Parathyroid adenoma (tissue), 2 donors: ENCODE results near the gene SULT1A3.
"Not testable (repeated sequence)": the region's sequence is repeated elsewhere in the genome, so short reads cannot be mapped to it uniquely, and the experiment has no call there.

Experiments
- H2AFZ ChIP-seq: fragments of 300-600 bp; sonication (generic); one replicate; pipeline ENCODE4 v1.7.0; 2017; ENCODE audit warnings: antibody characterized with exemption, mild to moderate bottlenecking
- H3K27ac ChIP-seq: fragments of 300-600 bp; sonication (generic); one replicate; pipeline ENCODE4 v1.7.0; 2017
- H3K27me3 ChIP-seq: fragments of 300-600 bp; sonication (generic); one replicate; pipeline ENCODE4 v1.7.0; 2017; ENCODE audit warnings: low read length; ENCODE audit not compliant: control insufficient read depth, insufficient read depth
- H3K36me3 ChIP-seq: fragments of 300-600 bp; sonication (generic); one replicate; pipeline ENCODE4 v1.7.0; 2017; ENCODE audit warnings: low read length; ENCODE audit not compliant: control insufficient read depth, insufficient read depth
- H3K4me1 ChIP-seq: fragments of 300-600 bp; sonication (generic); one replicate; pipeline ENCODE4 v1.7.0; 2017; ENCODE audit warnings: control low read depth
- H3K4me2 ChIP-seq: fragments of 300-600 bp; sonication (generic); one replicate; pipeline ENCODE4 v1.7.0; 2017; ENCODE audit warnings: low read length
- H3K4me3 ChIP-seq: fragments of 300-600 bp; sonication (generic); one replicate; pipeline ENCODE4 v1.7.0; 2017; ENCODE audit warnings: low read depth, low read length
- H3K79me2 ChIP-seq: fragments of 300-600 bp; sonication (generic); one replicate; pipeline ENCODE4 v1.7.0; 2017; ENCODE audit warnings: control low read depth
- H3K9ac ChIP-seq: fragments of 300-600 bp; sonication (generic); one replicate; pipeline ENCODE4 v1.7.0; 2017; ENCODE audit warnings: mild to moderate bottlenecking
- H3K9me3 ChIP-seq: fragments of 300-600 bp; sonication (generic); one replicate; pipeline ENCODE4 v1.7.0; 2017; ENCODE audit warnings: low read length; ENCODE audit not compliant: control insufficient read depth
- CTCF ChIP-seq: fragments of 300-600 bp; sonication (generic); IDR thresholded peaks from one replicate; pipeline ENCODE4 v1.7.0; 2017; ENCODE audit warnings: antibody characterized with exemption, mild to moderate bottlenecking
- donor health status: primary hyperparathyroidism.

Gene SULT1A3

GRCh38 chr16:30186782-30187555, 12.1 kb upstream of the SULT1A3 start:
- H3K27me3 ChIP-seq = no peaks in the 10 kb centered on the region
- peaks cover 5% of the 10 kb centered on the region for H3K4me1 ChIP-seq
- H3K27ac ChIP-seq = no peak overlapping the region
- no peak overlapping the region for H2AFZ ChIP-seq
- no peaks in the 10 kb centered on the region for H3K9me3 ChIP-seq
- peaks cover 9% of the 10 kb centered on the region for H3K79me2 ChIP-seq
- peak; percentile 55 for TF ChIP-seq CTCF
- no peaks in the 10 kb centered on the region for H3K36me3 ChIP-seq
- no peak overlapping the region for H3K4me3 ChIP-seq
- H3K9ac ChIP-seq = no peak overlapping the region
- no peak overlapping the region for H3K4me2 ChIP-seq

DNA sequence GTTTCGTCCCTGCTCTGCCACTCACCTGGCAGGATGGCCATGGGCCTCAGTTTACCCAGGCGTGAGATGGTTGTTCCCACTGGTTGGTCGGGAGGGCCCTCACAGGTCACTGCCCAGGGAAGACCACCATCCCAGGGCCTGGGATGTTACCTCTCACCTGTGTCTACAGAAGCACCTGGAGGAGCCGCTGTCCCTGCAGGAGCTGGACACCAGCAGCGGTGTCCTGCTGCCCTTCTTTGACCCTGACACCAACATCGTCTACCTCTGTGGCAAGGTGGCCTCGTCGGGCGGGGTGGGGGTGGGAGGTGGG, 11.5 kb upstream of the SULT1A3 start:
- H3K4me3 ChIP-seq = no peak overlapping the region
- H3K36me3 ChIP-seq = no peaks in the 10 kb centered on the region
- no peak for TF ChIP-seq CTCF
- no peak overlapping the region for H3K27ac ChIP-seq
- no peak overlapping the region for H3K9ac ChIP-seq
- no peak overlapping the region for H2AFZ ChIP-seq
- H3K79me2 ChIP-seq = peaks cover 9% of the 10 kb centered on the region
- H3K4me2 ChIP-seq = no peak overlapping the region
- no peaks in the 10 kb centered on the region for H3K27me3 ChIP-seq
- H3K4me1 ChIP-seq = peaks cover 5% of the 10 kb centered on the region
- H3K9me3 ChIP-seq = no peaks in the 10 kb centered on the region

DNA sequence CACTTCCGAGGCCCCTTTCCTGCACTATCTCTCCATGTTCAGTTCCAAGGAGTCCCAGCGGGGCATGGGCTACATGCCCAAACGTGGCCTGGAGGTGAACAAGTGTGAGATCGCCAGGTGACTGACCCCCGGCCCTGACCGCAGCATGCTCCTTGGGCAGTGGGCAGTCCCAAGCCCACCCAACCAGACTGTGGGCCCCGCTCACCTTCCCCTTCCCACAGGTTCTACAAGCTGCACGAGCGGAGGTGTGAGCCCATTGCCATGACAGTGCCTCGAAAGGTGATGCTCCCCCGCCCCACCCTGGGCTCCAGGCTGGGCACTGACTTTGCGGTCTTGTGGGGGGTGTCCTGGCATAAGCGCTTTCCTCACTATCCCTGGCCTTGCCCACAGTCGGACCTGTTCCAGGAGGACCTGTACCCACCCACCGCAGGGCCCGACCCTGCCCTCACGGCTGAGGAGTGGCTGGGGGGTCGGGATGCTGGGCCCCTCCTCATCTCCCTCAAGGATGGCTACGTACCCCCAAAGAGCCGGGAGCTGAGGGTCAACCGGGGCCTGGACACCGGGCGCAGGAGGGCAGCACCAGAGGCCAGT, 11.0 kb upstream of the SULT1A3 start:
- no peak for TF ChIP-seq CTCF
- Histone ChIP-seq H3K9ac (no peak overlapping the region), H2AFZ (no peak overlapping the region), H3K27me3 (no peaks in the 10 kb centered on the region), H3K9me3 (no peaks in the 10 kb centered on the region), H3K79me2 (peaks cover 9% of the 10 kb centered on the region), H3K4me1 (peaks cover 2% of the 10 kb centered on the region), H3K36me3 (no peaks in the 10 kb centered on the region), H3K4me3 (no peak overlapping the region), H3K4me2 (no peak overlapping the region), H3K27ac (no peak overlapping the region)

DNA sequence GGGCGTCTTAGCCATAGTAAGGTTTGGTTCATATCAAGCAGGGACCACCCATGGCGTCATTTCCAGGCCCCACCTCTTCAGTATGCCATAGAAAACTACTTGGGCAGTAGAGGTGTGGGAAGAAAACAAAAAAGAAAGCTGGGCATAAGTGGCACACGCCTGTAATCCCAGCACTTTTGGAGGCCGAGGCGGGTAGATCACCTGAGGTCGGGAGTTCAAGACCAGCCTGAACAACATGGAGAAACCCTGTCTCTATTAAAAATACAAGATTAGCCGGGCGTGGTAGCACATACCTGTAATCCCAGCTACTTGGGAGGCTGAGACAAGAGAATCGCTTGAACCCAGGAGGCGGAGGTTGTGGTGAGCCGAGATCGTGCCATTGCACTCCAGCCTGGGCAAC, 7.9 kb upstream of the SULT1A3 start:
- H3K4me3 ChIP-seq, H3K27me3 ChIP-seq, H3K79me2 ChIP-seq, H3K4me1 ChIP-seq, H2AFZ ChIP-seq, H3K27ac ChIP-seq, H3K36me3 ChIP-seq, H3K9ac ChIP-seq, H3K4me2 ChIP-seq, H3K9me3 ChIP-seq: not testable (repeated sequence)

DNA sequence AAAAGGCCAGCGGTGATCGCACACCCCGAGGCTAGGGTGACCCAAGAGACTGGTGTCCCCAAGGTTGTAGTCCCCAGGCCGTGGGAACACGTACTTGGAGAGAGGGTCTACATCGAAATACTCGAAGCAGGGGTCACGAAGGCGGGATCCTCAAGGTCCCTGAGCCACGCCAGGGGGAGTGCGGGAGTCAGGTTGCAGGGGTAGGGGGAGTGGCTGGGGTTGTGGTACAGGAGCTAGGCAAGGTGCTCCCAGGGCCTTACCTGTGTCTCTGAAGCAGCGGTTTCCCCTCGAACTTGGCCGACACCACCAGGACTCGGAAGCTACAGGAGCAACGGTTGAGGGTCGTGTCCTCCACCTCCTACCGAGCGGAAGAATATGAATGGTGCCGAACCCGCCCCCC, 6.0 kb upstream of the SULT1A3 start:
- not testable (repeated sequence) for H3K9ac ChIP-seq, H3K27ac ChIP-seq, H3K9me3 ChIP-seq, H3K4me3 ChIP-seq, H3K36me3 ChIP-seq, H3K4me2 ChIP-seq, H3K4me1 ChIP-seq, H3K27me3 ChIP-seq, H2AFZ ChIP-seq, H3K79me2 ChIP-seq

- not testable (repeated sequence) for H3K36me3 ChIP-seq, H3K79me2 ChIP-seq, H3K27ac ChIP-seq, H2AFZ ChIP-seq, H3K4me3 ChIP-seq, H3K4me1 ChIP-seq, H3K27me3 ChIP-seq, H3K9ac ChIP-seq, H3K4me2 ChIP-seq, H3K9me3 ChIP-seq
Observed at GRCh38 chr16:30193615-30194014, 5.4 kb upstream of the SULT1A3 start, which contains the start of the genes BOLA2B and SLX1A. Gene BOLA2B (minus strand): TSS chr16:30193666. CDS start chr16:30193595, 71 bp downstream. Gene SLX1A (plus strand): TSS chr16:30193875. CDS start chr16:30194085, 210 bp downstream.

DNA sequence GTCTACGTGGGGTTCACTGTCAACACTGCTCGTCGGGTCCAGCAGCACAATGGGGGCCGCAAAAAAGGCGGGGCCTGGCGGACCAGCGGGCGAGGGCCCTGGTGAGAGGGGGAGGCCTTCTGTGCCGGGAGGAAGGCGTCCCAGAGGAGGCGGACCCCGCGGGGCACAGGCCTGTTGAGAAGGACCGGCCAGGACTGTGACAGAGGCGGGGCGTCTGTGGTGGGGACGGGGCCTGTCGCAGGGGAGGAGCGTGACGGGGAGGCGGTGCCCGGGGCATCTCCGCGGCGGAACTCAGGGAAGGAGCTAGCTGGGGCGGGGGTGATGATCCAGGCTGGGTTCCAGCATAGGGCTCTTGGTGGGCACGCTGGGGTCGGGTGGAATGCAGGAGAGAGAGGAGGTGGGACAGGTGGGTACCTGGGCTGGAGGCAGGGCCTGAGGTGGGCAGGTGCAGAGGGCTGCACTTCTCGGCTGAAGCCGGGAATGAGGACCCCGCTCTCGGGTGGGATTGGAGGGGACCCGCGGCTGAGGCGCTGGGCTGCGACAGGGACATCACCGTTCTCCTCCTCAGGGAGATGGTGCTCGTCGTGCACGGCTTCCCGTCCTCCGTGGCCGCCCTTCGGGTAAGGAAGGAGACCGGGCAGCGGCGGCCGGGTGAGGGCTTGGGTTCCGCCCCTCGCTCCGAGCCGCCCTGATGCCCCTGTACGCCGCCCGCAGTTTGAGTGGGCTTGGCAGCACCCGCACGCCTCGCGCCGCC, 4.7 kb upstream of the SULT1A3 start:
- not testable (repeated sequence) for H3K79me2 ChIP-seq, H3K4me3 ChIP-seq, H3K4me1 ChIP-seq, H2AFZ ChIP-seq, H3K27me3 ChIP-seq, H3K9me3 ChIP-seq, H3K9ac ChIP-seq, H3K4me2 ChIP-seq, H3K36me3 ChIP-seq, H3K27ac ChIP-seq

- not testable (repeated sequence) for H3K79me2 ChIP-seq, H3K36me3 ChIP-seq, H3K9me3 ChIP-seq, H3K4me1 ChIP-seq, H3K27me3 ChIP-seq, H3K27ac ChIP-seq, H3K4me3 ChIP-seq, H3K9ac ChIP-seq, H3K4me2 ChIP-seq, H2AFZ ChIP-seq
Observed at GRCh38 chr16:30197001-30197400, 2.1 kb upstream of the SULT1A3 start.
